HG03135 (cell line): ENCODE data around the gene NAB1.

Experiments used
- ATAC-seq: cut with Tn5 transposase; IDR thresholded peaks from one replicate; pipeline ENCODE4 v1.9.1; 2021; ENCODE audit warnings: mild to moderate bottlenecking, moderate library complexity; ENCODE audit not compliant: unreplicated experiment

NAB1 gene

DNA sequence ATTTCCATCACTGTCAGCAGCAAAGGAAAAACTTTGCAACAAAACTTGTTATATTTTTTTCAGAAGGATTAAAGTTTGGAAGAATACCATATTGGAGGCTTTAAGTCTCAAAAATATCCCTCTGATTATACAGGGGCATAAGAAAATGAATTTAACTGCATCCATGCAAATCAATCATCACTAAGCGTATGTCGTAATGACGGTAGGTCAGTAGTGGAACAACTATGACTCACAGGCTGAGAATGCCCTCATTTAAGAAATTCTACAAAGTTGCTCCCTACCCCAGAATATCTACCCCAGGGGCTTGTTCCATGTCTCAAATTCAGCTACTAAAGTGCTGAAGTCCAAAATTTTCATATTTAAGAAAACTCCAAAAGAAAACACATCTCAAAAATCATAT lies 12.5 kb upstream of the NAB1 start:
- no peak for ATAC-seq

DNA sequence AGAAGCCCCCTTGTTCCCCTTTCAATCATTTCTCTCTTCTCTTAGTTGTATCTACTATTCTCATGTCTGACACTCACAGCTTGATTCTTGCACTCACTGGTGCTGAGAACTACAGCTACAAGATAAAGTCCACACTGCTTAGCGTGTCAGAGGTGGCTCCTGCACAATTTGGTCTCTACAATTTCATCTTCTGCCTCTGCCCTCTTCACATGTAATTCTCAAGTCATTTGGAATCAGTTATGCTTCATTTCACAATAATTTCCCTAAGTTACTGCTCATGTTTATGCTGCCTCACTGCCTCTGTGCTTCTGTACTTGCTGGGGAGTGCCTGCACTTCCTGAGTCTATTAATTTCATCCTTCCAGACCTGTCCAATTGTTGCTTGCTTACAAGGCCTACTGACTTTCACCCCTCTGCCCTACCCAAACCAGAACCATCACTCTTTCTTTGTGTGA lies 11.6 kb upstream of the NAB1 start:
- ATAC-seq = no peak

DNA sequence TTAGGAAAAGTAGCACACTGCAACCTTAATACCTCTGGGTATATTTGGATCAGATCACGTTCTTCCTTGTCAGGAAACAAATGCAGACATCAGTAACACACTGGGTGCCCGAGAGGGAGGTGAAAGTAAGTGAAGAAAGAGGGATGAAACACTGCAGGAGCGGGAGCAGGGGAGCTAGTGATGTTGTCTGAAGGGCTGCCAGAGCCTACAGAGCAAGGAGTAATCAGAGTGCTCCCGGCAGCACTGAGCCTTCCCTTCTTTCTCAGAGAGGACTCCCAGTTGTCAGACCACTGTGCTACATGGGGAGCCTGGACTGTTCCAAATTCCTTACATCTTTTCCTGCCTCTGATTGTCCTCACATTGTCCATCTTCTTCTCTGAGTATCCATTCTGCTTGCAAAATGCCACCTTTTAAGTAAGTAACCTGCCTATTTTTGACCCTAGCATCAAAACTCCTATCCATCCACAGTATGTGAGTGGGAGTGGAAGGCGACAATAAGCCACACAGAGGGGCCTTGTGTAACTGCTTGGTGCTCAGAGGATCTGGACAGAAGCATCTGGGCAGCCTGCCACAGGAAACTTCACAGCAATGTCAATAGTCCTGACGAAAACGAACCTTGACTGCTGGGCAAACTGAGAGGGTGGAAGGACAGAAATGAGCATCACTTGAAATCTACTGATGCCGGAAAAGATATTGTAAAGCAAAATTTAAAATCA lies 10.8 kb upstream of the NAB1 start:
- no peak for ATAC-seq

DNA sequence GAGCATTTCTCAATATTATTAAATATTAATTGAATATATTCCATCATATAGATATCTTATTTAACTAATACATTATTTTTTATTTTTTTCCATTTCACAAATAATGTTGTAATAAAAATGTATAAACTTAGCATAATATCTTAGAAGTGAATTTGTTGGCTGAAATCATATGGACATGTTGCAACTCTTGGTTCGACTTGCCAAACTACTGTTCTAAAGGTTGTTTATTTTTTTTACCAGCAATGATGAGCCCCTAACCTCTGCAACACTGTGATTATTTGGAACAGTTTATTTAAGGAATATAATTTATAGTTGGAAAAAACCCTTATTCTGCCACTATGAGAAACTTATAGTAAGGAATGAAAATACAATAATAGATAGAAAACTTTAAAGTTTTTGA lies 8.8 kb upstream of the NAB1 start:
- ATAC-seq = no peak

DNA sequence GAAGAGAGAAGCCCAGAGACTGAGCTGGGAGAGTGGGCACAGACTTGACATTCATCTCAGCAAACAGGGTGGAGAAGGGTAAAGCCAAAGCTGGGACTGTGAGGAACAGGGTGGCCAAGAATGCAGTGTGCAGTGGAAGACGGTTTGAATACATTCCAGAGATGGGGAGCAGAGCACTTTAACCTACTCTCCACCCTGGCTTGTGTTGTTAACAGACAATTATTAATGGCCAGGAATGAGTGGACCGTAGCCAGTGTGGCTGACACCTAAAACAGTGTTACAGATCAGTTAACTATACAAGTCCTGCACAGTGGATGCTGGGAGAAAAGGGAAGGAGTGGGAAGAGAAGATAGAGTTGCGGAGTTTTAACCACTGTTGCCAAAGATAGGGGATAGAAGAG lies 7.4 kb upstream of the NAB1 start:
- no peak for ATAC-seq

DNA sequence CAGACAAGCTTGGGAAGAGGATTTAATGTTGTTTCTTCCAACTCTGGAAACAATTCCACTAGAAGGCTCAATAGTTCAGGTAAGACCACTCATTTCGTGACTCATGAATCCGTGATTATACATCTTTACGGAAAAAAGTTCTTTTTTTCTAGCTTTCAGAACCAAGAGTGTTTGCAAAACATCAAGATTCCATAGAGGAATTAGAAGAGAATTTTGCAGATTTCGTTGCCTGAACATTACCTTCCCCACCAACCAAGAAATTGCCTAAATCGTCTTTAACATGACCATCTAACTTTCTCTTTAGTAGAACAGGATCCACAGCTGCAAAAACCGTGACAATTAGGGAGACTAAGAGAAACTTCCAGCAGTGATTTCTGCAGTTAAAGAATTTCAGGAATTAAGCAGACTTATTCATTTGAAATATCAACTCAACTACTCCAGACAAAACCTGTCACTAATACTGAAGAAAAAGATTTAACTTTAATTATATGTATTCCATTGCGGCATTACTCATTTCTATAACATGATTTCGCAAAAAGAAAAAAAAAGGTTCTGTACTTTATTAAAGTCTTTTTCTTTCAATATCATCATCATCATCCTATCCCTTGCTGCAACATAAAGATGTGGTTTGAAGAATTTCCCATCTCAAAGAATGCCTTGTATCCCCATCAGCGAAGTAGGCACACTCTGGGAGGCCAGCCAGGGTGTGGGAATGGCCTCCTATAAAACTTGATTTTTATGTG lies 1.9 kb upstream of the NAB1 start:
- ATAC-seq = no peak

DNA sequence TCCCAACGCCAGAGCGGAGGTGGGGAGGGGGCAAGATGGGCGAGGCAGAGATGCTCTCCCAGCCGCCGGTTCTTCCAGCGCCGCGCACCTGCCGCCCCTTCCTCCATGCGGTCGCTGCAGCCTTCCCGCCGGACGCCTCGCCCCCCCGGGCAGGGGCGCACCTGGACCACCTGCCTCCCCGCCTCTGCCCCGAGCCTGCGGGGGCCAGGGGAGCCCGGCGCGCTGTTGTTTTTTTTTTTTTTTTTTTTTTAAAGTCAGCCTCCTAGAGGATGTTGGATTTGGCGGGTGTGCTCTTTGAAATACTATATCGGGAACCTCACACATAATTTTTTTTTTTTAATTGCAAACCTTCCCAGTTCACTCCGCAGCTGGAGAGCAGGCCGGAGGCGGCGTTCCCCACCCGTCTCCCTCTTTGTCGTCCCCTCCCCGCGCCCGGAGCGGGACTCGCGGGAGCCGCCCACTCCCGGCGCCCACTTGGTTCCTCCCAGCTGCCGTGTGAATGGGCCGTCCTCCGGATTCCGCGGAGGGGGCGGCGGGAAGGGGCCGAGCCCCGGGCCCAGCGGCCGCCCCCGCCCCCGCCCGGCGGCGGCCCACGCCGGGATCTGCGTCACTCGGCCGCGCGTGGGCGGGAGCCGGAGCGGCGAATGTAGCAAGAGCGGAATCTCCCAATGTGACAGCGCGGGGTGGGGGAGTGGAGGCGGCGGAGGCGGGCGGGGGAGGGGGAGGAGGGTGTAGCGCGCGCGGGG lies 421 bp upstream of the NAB1 start:
- peak; percentile 61 for ATAC-seq

DNA sequence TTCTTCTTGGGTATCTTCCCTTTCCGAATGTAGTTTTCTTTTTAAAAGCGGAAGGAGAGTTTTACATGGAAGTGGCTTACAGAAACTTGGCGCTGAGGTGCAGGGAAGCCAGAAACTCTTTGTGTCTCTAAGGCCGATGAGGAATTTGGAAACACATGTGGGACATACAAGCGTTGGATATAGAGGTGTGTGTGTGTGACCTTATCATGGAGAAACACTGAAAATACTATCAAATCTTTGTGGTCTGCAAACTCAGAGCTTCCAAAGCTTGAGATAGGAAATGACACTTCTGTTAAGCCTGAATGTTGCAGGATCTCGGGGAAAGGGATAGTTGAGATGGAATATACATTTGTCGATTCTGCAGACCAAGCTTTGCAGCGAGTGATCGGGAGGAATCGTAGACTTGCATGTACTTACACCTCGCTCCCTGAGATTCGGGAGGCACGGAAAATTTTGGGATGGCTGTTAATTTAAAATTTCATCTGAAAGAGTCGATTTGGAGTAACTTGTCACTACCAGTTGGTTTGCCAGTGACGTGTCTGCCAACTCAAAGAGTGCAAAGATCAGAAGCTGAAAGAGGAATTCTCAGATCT lies 1.0 kb downstream of the NAB1 start:
- no peak for ATAC-seq

DNA sequence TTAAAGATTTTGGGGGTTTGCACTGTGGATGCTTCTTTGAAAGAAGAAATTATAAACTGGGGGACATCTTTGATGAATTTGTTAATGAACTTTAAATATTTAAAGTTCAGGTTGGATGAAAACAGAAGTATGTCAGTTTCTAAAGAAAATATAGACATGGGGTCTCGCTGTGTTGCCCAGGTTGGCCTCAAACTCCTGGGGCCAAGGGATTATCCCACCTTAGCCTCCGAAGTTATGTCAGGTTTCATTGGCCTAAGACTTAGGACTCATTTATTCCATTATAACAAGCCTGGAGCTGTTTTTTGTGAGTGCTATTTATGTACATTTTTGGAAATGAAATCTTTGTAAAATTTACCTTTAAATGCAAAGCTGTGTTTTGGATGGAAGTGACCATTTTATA lies 2.5 kb downstream of the NAB1 start:
- ATAC-seq = no peak

DNA sequence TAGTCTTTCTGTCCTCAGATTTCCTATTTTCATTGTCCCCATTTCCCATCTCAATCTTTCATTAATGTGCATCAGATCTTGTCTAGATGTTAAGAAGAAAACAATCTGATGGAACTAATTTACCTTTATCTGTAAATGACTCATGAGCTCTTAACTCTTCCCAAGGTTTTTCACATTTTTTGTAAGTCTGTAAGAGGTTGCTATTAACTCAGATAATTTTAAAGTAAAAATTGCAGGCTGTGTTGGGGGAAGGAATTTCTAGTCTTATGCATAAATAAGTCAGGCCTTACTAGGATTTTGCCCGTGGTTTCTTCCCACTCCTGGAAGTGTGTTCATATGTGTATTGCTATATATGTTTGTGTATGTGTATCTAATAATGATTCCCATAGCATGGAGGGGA lies 4.3 kb downstream of the NAB1 start:
- ATAC-seq = no peak

DNA sequence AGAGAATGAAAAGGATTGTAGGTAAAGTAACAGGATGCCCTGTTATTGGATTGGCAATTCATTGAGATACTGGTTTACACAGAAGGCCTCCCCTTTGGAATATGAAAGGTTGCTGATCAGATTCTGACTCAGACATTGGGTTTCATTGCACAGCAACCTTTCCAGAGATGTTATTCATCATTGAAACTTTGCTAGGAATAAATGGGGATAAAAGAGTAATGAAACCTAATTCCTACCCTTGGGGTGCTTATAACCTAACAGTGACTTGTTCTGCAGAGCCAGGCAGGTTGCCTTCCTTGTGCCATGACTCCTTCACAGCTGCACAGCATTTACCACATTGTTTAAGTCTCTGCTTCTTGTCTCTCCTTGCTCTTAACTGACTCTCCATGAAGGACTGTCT lies 5.0 kb downstream of the NAB1 start:
- ATAC-seq = no peak

DNA sequence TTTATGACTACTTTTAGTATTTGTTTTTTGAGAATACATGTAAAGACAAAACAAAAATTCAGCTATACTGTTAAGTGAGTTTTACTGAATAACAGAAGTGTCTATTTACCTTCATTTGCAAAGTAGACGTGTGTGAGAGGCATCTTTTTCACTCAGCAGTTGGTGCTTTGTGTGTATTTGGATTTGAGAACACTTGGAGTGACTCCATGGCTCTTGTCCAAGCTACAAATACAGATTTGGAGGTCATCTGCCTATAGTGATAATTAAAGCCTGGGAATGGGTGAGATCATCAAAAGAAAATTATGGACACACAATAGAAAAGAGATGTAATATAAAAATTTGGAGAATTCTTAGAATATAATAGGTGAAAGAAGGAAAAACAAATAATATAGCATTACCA lies 6.2 kb downstream of the NAB1 start:
- ATAC-seq = no peak

DNA sequence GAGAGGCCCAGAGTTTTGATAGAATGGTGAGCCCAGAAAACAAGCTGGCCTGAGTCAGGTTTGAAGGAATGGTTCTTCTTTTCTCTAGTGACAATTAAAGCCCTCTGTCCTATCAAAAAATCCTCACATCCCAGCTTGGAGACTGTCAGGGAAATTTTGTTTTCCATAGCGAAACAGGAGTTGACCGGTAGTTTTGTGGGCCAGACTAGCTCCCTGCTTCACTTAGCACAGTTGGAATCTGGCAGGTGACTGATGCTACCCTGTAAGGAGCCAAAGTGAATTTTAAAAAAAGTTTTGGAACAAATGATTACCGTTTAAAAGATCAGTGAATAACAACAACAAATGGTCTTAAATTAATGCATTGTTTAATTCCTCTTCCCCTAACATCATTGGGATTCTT lies 6.7 kb downstream of the NAB1 start:
- no peak for ATAC-seq

DNA sequence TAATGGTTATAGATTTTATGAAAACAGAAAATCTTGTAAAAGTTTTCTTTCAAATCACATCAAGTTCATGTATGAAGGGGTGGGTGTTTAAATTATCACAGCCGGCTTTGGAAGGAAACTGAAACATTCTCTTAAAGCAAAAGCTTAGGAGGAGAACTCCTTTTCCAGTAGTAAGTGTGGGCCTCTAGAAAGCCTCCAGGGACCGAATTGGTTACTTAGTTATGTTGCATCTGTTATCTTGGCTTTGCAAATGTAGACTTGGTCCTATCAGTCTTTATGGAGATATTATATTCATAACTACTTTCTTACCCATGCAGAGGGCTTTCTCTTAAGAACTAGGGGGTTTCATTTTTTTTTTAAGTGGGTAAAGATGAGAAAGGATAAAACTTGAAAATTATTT lies 7.4 kb downstream of the NAB1 start:
- ATAC-seq = no peak

DNA sequence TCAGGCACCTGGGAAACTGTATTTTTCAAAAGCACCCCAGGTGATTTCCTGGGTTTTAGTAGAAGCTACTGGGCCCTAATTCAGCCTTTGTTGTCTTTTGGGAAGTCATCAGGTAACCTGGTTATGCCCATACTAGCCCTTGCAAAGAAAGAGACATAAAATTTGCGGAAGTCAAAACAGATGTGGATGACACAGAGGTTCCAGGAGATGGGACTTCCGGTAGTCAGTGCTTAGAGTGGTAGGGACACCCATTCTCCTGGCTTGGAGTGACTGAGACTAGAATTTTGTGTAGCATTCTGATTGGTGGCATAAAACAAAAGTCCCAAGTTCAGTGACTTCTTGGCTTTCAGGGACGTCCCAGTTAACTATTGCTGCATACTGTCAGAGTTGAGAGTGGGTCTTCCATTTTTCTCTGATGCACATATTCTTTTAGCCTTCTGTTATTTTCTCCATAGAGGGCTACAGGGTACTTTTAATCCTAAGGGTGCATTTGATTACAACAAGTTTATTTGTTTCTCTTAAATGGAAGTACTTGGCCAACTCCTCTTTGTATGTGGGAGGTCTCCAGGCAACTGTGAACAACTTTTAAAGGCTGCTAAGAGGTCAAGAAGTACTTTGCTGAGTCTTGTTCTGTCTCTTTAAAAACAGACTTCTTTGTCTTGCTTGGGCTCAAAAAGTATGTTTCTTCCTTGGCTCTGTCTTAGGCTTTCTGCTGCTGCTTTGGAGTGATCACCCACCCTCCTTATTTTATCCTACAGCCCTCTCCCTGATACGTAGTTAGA lies 8.8 kb downstream of the NAB1 start:
- ATAC-seq = no peak

DNA sequence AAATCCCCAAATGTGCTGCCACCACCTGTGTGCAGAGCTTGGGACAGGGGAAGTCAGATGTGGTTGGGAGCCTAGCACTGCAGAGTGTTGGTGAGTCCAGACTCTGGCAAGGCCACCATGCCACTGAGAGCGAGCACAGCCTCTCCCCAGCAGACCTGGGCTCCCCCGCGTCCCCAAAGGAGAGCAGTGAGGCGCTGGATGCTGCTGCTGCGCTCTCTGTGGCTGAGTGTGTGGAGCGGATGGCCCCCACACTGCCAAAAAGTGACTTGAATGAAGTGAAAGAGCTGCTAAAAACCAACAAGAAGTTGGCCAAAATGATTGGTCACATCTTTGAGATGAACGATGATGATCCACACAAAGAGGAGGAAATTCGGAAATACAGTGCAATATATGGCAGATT lies 10.7 kb downstream of the NAB1 start:
- no peak for ATAC-seq

DNA sequence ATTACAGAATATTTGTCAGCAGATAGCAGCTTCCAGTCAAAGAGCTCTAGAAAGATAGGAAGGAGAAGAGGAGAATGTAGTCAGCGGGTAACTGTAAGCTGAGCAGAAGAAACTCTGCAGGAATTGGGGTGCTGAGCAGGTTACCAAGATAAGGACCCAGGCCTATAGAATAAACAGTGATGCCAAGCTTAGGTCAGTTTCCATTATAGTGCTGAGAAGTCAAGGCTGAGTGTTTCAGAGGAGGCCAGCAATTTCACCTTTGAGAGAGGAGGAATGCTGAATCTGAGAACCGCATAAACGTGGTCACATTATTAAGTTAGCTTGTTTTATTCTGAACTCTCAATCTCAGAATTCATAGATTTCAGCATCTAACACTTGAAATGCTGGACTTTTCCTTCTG lies 13.9 kb downstream of the NAB1 start:
- ATAC-seq = no peak

DNA sequence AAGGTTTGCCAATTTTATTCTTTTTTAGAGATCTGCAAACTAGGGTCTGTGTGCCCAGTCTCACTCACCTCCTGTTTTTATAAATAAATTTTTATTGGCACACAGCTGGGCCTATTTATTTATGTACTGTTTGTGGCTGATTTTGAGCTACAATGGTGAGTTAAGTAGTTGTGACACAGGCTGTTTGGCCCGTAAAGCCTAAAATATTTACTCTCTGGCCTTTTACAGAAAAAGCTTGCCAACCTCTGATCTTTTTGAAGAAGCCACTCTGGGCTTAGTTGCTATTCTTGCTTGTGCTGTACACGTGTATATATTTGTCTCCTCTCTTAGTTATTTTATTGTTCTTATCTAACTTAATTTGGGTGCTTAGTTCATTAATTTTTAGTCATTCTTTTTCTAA lies 14.5 kb downstream of the NAB1 start:
- no peak for ATAC-seq

DNA sequence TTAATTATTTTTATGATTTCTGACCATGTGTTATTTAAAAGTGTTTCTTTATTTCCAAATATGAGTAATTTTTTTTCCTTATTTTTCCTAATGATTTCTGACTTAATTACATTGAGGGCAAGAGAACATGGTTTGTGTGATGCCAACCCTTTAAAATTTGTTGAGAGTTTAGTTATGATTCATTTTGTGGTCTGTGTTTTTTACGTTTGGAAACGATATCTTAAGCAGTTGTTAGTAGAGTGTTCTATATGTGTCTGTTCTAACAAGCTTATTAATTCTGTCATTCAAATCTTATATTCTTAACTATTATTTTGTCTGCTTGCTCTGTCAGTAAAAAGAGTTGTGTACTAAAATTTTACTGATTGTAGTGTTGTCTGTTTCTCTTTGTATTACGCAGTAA lies 15.0 kb downstream of the NAB1 start:
- no peak for ATAC-seq

DNA sequence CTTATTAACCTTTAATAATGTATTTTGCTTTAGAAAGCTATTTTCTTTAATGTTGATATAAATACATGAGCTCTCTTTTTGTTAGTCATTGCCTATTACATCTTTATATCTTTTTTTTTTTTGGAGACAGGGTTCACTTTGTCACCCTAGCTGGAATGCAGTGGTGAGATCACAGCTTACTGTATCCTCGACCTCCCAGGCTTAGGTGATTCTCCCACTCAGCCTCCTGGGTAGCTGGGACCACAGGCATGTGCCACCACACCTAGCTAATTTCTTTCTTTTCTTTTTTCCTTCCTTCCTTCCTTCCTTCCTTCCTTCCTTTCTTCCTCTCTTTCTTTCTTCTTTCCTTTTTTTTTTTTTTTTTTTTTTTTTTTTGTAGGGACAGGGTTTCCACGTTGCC lies 15.4 kb downstream of the NAB1 start:
- no peak for ATAC-seq

DNA sequence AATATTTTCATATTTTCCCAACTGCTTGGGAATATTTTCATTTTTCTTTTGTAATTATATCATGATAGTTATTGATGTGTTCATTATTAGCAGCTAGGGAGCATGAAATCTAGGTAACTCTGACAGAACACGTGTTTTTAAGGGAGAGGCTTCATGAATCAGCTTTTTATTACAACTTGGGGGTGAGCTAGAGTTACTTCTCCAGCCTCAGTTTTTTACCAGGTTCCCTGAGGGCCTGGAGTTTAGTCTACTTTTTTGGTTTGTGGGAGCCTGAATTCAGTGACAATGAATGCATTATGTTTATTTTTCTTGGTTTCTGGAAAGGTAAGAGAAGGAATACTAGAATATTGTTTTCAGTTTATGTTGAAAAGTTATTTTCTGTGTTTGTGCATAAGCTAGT lies 18.0 kb downstream of the NAB1 start:
- no peak for ATAC-seq
